GM12878 (cell line): ENCODE measurements around the gene VEGFB. TPM values are rescaled to one million over a fixed set of nuclear protein-coding genes. Genes with fewer than 3 reads are reported as not detected.

Experiments used
- ATAC-seq: fragments of 200-7000 bp; cut with Tn5 transposase; 3 replicates; pipeline ENCODE4 v1.9.1; 2020; ENCODE audit warnings: mild to moderate bottlenecking, moderate library complexity
- BruUV-seq: library from RNA; stranded (reverse); fragments of 400-500 nt; replicated peaks from 2 replicates; lab custom pipeline; 2021; lab: Mats Ljungman, UMichigan
- CTCF ChIA-PET: fragments of 300-600 bp; sonication (Branson Sonifier 250); formaldehyde crosslinking; extraction: SDS; loops from one replicate; lab custom pipeline; 2021; ENCODE audit warnings: inconsistent platforms; lab: Yijun Ruan, JAX
- POLR2A ChIA-PET: fragments of 350-600 bp; formaldehyde crosslinking; extraction: SDS; loops from one replicate; lab custom pipeline; 2021; ENCODE audit warnings: inconsistent platforms; lab: Charles Lee
- RAD21 ChIA-PET: fragments of 300-600 bp; sonication (Branson Sonifier 250); formaldehyde crosslinking; loops from one replicate; lab custom pipeline; 2023; ENCODE audit warnings: antibody characterized with exemption; ENCODE audit not compliant: unreplicated experiment; lab: Charles Lee
- SMC1A ChIA-PET: fragments of 300-600 bp; sonication (Branson Sonifier 250); formaldehyde crosslinking; loops from one replicate; lab custom pipeline; 2023; ENCODE audit not compliant: unreplicated experiment, uncharacterized antibody; lab: Charles Lee
- DNase-seq: peaks from one replicate; pipeline ENCODE4 v3.0.0-alpha.2; 2011; ENCODE audit warnings: low read depth, low spot score
- FAIRE-seq: peaks from 3 replicates; lab custom pipeline; 2011; peaks lifted over from hg19 to GRCh38; lab: Jason Lieb, UNC
- H2AFZ ChIP-seq: 2 replicates; pipeline ENCODE4 v1.6.0; 2011; ENCODE audit warnings: low read depth, low read length, control low read depth; ENCODE audit not compliant: control insufficient read depth
- H3K27ac ChIP-seq: 2 replicates; pipeline ENCODE4 v1.5.1; 2011; ENCODE audit warnings: control low read depth; ENCODE audit not compliant: control insufficient read depth, insufficient read depth
- H3K27me3 ChIP-seq, 2 experiments: replicated peaks in 1 of 2; 2 replicates each; pipeline versions ENCODE4 v1.6.0 to v1.6.1; 2011; ENCODE audit warnings: low read length in 1 of 2; ENCODE audit not compliant: control insufficient read depth in 2 of 2, insufficient read depth in 2 of 2
- H3K36me3 ChIP-seq, 2 experiments: 2 replicates each; pipeline ENCODE4 v1.5.1; 2011; ENCODE audit warnings: low read length in 1 of 2; ENCODE audit not compliant: control insufficient read depth in 2 of 2, insufficient read depth in 2 of 2
- H3K4me1 ChIP-seq: 2 replicates; pipeline ENCODE4 v1.6.1; 2011; ENCODE audit warnings: mild to moderate bottlenecking, low read length, moderate library complexity, mixed read lengths; ENCODE audit not compliant: control insufficient read depth, insufficient read depth
- H3K4me2 ChIP-seq: 2 replicates; pipeline ENCODE4 v1.6.0; 2011; ENCODE audit warnings: control low read depth; ENCODE audit not compliant: control insufficient read depth, insufficient read depth
- H3K4me3 ChIP-seq: fragments of 200-600 bp; sonication (generic); 2 replicates; pipeline ENCODE4 v1.5.1; 2016
- H3K79me2 ChIP-seq: 2 replicates; pipeline ENCODE4 v1.6.0; 2011; ENCODE audit warnings: low read length; ENCODE audit not compliant: control insufficient read depth, insufficient read depth
- H3K9ac ChIP-seq: 2 replicates; pipeline ENCODE4 v1.8.0; 2011; ENCODE audit warnings: low read length, control low read depth, mixed read lengths; ENCODE audit not compliant: control insufficient read depth, insufficient read depth
- H3K9me3 ChIP-seq: replicated peaks from 3 replicates; pipeline ENCODE4 v1.5.1; 2011; ENCODE audit warnings: mild to moderate bottlenecking, low read length; ENCODE audit not compliant: control insufficient read depth, insufficient read depth
- H4K20me1 ChIP-seq: 2 replicates; pipeline ENCODE4 v1.6.0; 2011; ENCODE audit not compliant: control insufficient read depth, insufficient read depth
- BCL11A ChIP-seq: IDR thresholded peaks from 2 replicates; pipeline ENCODE4 v1.6.1; 2011; ENCODE audit warnings: low read depth, low read length
- BMI1 ChIP-seq: fragments of 450-650 bp; IDR thresholded peaks from 2 replicates; pipeline ENCODE4 v1.6.1; 2016; ENCODE audit warnings: mild to moderate bottlenecking, moderate library complexity, borderline replicate concordance
- CBFB ChIP-seq: IDR thresholded peaks from 2 replicates; pipeline ENCODE4 v1.6.1; 2016; ENCODE audit warnings: antibody characterized with exemption, low read depth
- CHD2 ChIP-seq: IDR thresholded peaks from 2 replicates; pipeline ENCODE4 v1.6.1; 2011; ENCODE audit warnings: low read depth, low read length, improper control_type of control experiment, borderline replicate concordance
- EGR1 ChIP-seq, 2 experiments: IDR thresholded peaks; 1 replicate in 1 of 2; 2 replicates in 1 of 2; pipeline ENCODE4 v1.6.1; 2011 to 2012; ENCODE audit warnings: low read depth in 2 of 2, low read length in 2 of 2, borderline replicate concordance in 1 of 2, mild to moderate bottlenecking in 1 of 2, moderate library complexity in 1 of 2
- FOXM1 ChIP-seq: IDR thresholded peaks from 2 replicates; pipeline ENCODE4 v1.6.1; 2012; ENCODE audit warnings: low read depth, mild to moderate bottlenecking, inconsistent platforms, low read length, moderate library complexity
- NFYA ChIP-seq: IDR thresholded peaks from 2 replicates; pipeline ENCODE4 v1.6.1; 2011; ENCODE audit warnings: low read depth, mild to moderate bottlenecking, low read length, improper control_type of control experiment, borderline replicate concordance
- NR2F1 ChIP-seq: fragments of 450-650 bp; conservative IDR thresholded peaks from 2 replicates; pipeline ENCODE4 v1.6.1; 2017; ENCODE audit warnings: mild to moderate bottlenecking
- PAX5 ChIP-seq: IDR thresholded peaks from 2 replicates; pipeline ENCODE4 v1.6.1; 2011; ENCODE audit warnings: low read depth, low read length, borderline replicate concordance
- PAX8 ChIP-seq: fragments of 450-650 bp; IDR thresholded peaks from 2 replicates; pipeline ENCODE4 v1.6.1; 2017; ENCODE audit warnings: mild to moderate bottlenecking, moderate library complexity
- RAD51 ChIP-seq: fragments of 450-650 bp; IDR thresholded peaks from 2 replicates; pipeline ENCODE4 v1.6.1; 2016; ENCODE audit warnings: moderate library complexity, mild to moderate bottlenecking, inconsistent platforms
- RB1 ChIP-seq: fragments of 450-650 bp; formaldehyde crosslinking; IDR thresholded peaks from 2 replicates; pipeline ENCODE4 v1.6.1; 2017; ENCODE audit warnings: mild to moderate bottlenecking, borderline replicate concordance
- SIN3A ChIP-seq: IDR thresholded peaks from 2 replicates; pipeline ENCODE4 v1.6.1; 2012; ENCODE audit warnings: low read depth, low read length, improper control_type of control experiment
- SMAD1 ChIP-seq: fragments of 450-650 bp; IDR thresholded peaks from 2 replicates; pipeline ENCODE4 v1.6.1; 2018; ENCODE audit warnings: mild to moderate bottlenecking, low read depth; ENCODE audit not compliant: partially characterized antibody
- SMARCA5 ChIP-seq: fragments of 450-650 bp; IDR thresholded peaks from 2 replicates; pipeline ENCODE4 v1.6.1; 2017; ENCODE audit warnings: mild to moderate bottlenecking
- SMC3 ChIP-seq: IDR thresholded peaks from 2 replicates; pipeline ENCODE4 v1.6.1; 2011; ENCODE audit warnings: low read length, improper control_type of control experiment, borderline replicate concordance
- SP1 ChIP-seq: IDR thresholded peaks from one replicate; pipeline ENCODE4 v1.6.1; 2011; ENCODE audit warnings: low read depth, low read length
- SPI1 ChIP-seq: IDR thresholded peaks from 2 replicates; pipeline ENCODE4 v1.6.1; 2011; ENCODE audit warnings: low read depth, mild to moderate bottlenecking, low read length, moderate library complexity, borderline replicate concordance; ENCODE audit not compliant: insufficient read depth
- STAT1 ChIP-seq: fragments of 450-650 bp; conservative IDR thresholded peaks from 2 replicates; pipeline ENCODE4 v1.6.1; 2014; ENCODE audit warnings: antibody characterized with exemption, mild to moderate bottlenecking
- WRNIP1 ChIP-seq: IDR thresholded peaks from 2 replicates; pipeline ENCODE4 v1.6.1; 2011; ENCODE audit warnings: low read depth, low read length, improper control_type of control experiment, borderline replicate concordance
- ZZZ3 ChIP-seq: IDR thresholded peaks from 2 replicates; pipeline ENCODE4 v1.6.1; 2011; ENCODE audit warnings: low read depth; ENCODE audit not compliant: control insufficient read depth, insufficient read length
- WGBS: methylation state at CpG from one replicate; pipeline ENCODE4 v1.1.6; 2016; ENCODE audit warnings: low lambda C conversion rate; ENCODE audit not compliant: insufficient replicate concordance, insufficient coverage; ENCODE audit errors: missing lambda C conversion rate; 5-methylcytosine and 5-hydroxymethylcytosine counted together
- in situ Hi-C: fragments of 300-500 bp; cut with MboI; formaldehyde crosslinking; loops from 9 replicates; pipeline ENCODE4 v1.14.3; 2018; ENCODE audit warnings: mixed read lengths
- intact Hi-C: fragments of 100-400 bp; cut with micrococcal nuclease; formaldehyde crosslinking; loops from one replicate; pipeline ENCODE4 v1.14.2; 2022; ENCODE audit not compliant: unreplicated experiment
- polyA plus RNA-seq, 11 experiments: library from polyadenylated mRNA; depleted of rRNA in 4 of 11; unstranded in 6 of 11; stranded (reverse) in 5 of 11; fragments of >200 nt; fragmentation: Nextera tagmentation in 4 of 11; fragmentation: Illumina TruSeq in 1 of 11; extraction: Ambion mirVana in 4 of 11; extraction: Trizol in 1 of 11; gene quantifications; 1 replicate in 1 of 11; 2 replicates in 10 of 11; pipeline versions ENCODE4 v1.2.1 to v1.2.3, GENCODE V29; 2011 to 2016; ENCODE audit warnings: inconsistent platforms in 2 of 11, missing spikeins in 2 of 11, low read depth in 1 of 11
- total RNA-seq, 4 experiments: library from RNA; depleted of rRNA in 3 of 4; stranded (reverse); fragments of >200 nt in 3 of 4; fragmentation: Illumina TruSeq in 1 of 4; extraction: Trizol in 1 of 4; gene quantifications; 2 replicates each; pipeline versions ENCODE4 v1.2.1 to v1.2.3, GENCODE V29; 2013 to 2021
- TF ChIP-seq, protein P1 (sequence below), 3 experiments: IDR thresholded peaks in 2 of 3; conservative IDR thresholded peaks in 1 of 3; 2 replicates each; pipeline ENCODE4 v1.5.1; 2011; ENCODE audit warnings: low read depth in 3 of 3, low read length in 3 of 3, mild to moderate bottlenecking in 3 of 3, control low read depth in 2 of 3, moderate library complexity in 2 of 3, inconsistent platforms in 1 of 3, mixed read lengths in 1 of 3; ENCODE audit not compliant: control insufficient read depth in 2 of 3, insufficient read depth in 1 of 3; ENCODE audit errors: extremely low read depth in 1 of 3

The VEGFB gene
- total and polyA plus RNA-seq, 10 of the 15 experiments (the other 5 are each of a cell fraction or from before 2014, with no cell fraction given) = 7.0 to 75.8 (median 20.3) TPM

DNA sequence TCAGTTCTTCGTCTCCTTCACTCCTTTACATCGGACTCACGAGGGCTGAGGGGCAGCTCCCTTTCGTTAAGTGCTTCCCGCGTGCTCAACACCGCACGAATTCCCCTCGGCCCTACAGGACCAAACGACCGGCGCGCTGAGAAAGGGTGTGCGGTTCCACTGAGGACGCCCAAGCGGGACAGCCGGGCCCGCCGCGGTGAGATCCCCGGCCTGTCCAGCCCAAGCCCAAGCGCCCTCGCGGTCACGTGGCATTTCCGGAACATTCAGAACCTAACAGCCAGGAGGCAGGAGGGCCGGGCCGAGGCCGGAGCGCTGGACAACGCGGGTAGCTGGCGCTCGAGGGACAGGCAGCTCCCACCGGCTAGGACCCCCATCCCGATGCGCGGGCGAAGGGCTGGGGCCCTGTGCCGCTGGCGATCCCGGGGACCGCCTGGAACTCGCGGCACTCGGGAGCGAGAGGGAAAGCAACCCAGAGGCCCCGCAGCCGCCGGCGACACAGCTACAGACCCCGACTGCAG is 49.1 kb upstream of the VEGFB start:
- in situ Hi-C loops = no loop called here
- BruUV-seq = TSS peak; percentile 92
- Histone ChIP-seq H3K9ac (peak overlapping the region; percentile 80), H4K20me1 (peaks cover 3% of the 10 kb centered on the region; the same call in 1 of the 2 replicates), H3K79me2 (peaks cover 32% of the 10 kb centered on the region), H3K27me3 (no peaks in the 10 kb centered on the region), H3K4me2 (peak overlapping the region; percentile 98), H3K9me3 (no peaks in the 10 kb centered on the region), H2AFZ (peak overlapping the region; percentile 53), H3K4me3 (peak overlapping the region; percentile 80), H3K36me3 (no peaks in the 10 kb centered on the region; a peak in 1 of 4 replicates), H3K27ac (peak overlapping the region; percentile 68), H3K4me1 (peaks cover 20% of the 10 kb centered on the region)
- WGBS = 2% methylated on average over 47 of the region's 52 CpGs
- CTCF ChIA-PET = interaction anchor here (0.6 to 5.6 kb wide), 11 partner anchors 11 to 155 kb away, joined by 3 to 52 read pairs (median 5); partner anchors contain the start of genes FERMT3, PLCB3, PRDX5 and TRMT112
- ATAC-seq (peak; percentile 48), DNase-seq (no peak), FAIRE-seq (no peak)
- RAD21 ChIA-PET = interaction anchor here (1.0 to 2.5 kb wide), 4 partner anchors 19 to 170 kb away, joined by 3 to 32 read pairs (median 4); partner anchors contain the start of genes FERMT3 and MACROD1
- SMC1A ChIA-PET = interaction anchor here (1.0 to 2.3 kb wide), 2 partner anchors 10 to 21 kb away, joined by 3 to 15 read pairs; partner anchors contain the start of gene FERMT3
- intact Hi-C loops = no loop called here
- POLR2A ChIA-PET = interaction anchor here (0.6 to 6.4 kb wide), 13 partner anchors 10 to 529 kb away, joined by 3 to 68 read pairs (median 4); partner anchors contain the start of genes ESRRA, FERMT3, FKBP2 and NUDT22
- TF ChIP-seq SP1 (no peak), SMC3 (no peak), BCL11A (no peak), EGR1 (IDR thresholded peaks at IDR 0.05; ENCODE audit: borderline replicate concordance in 1 of 2, low read depth in 2 of 2, low read length in 2 of 2) (no peak), SMARCA5 (peak; percentile 69), SPI1 (no peak), RB1 (peak; percentile 49; the same call in 1 of the 2 replicates), CBFB (no peak; the same call in 1 of the 2 replicates), NR2F1 (peak; percentile 36; the same call in 1 of the 2 replicates), ZZZ3 (no peak), FOXM1 (no peak), CHD2 (no peak), RAD51 (peak; percentile 46; the same call in 1 of the 2 replicates), STAT1 (peak; percentile 91; the same call in 1 of the 2 replicates), PAX5 (no peak), BMI1 (no peak), SIN3A (no peak; the same call in 1 of the 2 replicates), WRNIP1 (no peak), NFYA (no peak), PAX8 (no peak), SMAD1 (no peak)
- TF ChIP-seq, protein P1, sequence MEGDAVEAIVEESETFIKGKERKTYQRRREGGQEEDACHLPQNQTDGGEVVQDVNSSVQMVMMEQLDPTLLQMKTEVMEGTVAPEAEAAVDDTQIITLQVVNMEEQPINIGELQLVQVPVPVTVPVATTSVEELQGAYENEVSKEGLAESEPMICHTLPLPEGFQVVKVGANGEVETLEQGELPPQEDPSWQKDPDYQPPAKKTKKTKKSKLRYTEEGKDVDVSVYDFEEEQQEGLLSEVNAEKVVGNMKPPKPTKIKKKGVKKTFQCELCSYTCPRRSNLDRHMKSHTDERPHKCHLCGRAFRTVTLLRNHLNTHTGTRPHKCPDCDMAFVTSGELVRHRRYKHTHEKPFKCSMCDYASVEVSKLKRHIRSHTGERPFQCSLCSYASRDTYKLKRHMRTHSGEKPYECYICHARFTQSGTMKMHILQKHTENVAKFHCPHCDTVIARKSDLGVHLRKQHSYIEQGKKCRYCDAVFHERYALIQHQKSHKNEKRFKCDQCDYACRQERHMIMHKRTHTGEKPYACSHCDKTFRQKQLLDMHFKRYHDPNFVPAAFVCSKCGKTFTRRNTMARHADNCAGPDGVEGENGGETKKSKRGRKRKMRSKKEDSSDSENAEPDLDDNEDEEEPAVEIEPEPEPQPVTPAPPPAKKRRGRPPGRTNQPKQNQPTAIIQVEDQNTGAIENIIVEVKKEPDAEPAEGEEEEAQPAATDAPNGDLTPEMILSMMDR (IDR thresholded peaks at IDR 0.05 in 2 of 3, conservative IDR thresholded peaks at IDR 0.05 in 1 of 3; ENCODE audit: control insufficient read depth in 2 of 3, extremely low read depth in 1 of 3, insufficient read depth in 1 of 3, low read depth in 3 of 3, low read length in 3 of 3) = 0 out of 6 replicates have a peak, but pooled peaks of 1 of the 3 experiments have one; percentile 6
